Keratinocyte (primary cell): ENCODE data around the gene MYH6. TPM values are rescaled to one million over a fixed set of nuclear protein-coding genes. Genes with fewer than 3 reads are reported as not detected.

ENCODE experiments used
- DNase-seq: peaks from one replicate; pipeline ENCODE4 v3.0.0-alpha.2; 2011; ENCODE audit warnings: low read depth, missing footprints, low spot score
- FAIRE-seq: peaks from 2 replicates; lab custom pipeline; 2011; peaks lifted over from hg19 to GRCh38; lab: Jason Lieb, UNC
- H2AFZ ChIP-seq: 2 replicates; pipeline ENCODE4 v1.6.0; 2012; ENCODE audit warnings: low read length, control low read depth, inconsistent platforms; ENCODE audit not compliant: control insufficient read depth
- H3K27ac ChIP-seq: 2 replicates; pipeline ENCODE4 v1.5.1; 2011; ENCODE audit warnings: low read length; ENCODE audit not compliant: control insufficient read depth, insufficient read depth
- H3K27me3 ChIP-seq: 3 replicates; pipeline ENCODE4 v1.6.0; 2011; ENCODE audit warnings: low read length; ENCODE audit not compliant: control insufficient read depth, insufficient read depth; ENCODE audit errors: extremely low read depth
- H3K36me3 ChIP-seq, 2 experiments: 2 replicates in 1 of 2; 3 replicates in 1 of 2; pipeline ENCODE4 v1.5.1; 2011; ENCODE audit warnings: low read length in 2 of 2, mild to moderate bottlenecking in 1 of 2; ENCODE audit not compliant: control insufficient read depth in 2 of 2, insufficient read depth in 2 of 2; ENCODE audit errors: extremely low read depth in 1 of 2
- H3K4me1 ChIP-seq: 3 replicates; pipeline ENCODE4 v1.5.1; 2011; ENCODE audit warnings: low read length; ENCODE audit not compliant: control insufficient read depth, insufficient read depth; ENCODE audit errors: extremely low read depth
- H3K4me2 ChIP-seq: 3 replicates; pipeline ENCODE4 v1.6.0; 2011; ENCODE audit warnings: low read depth, low read length; ENCODE audit not compliant: control insufficient read depth, insufficient read depth; ENCODE audit errors: extremely low read depth
- H3K4me3 ChIP-seq, 3 experiments: fragments of 200-600 bp in 1 of 3; sonication (generic) in 1 of 3; 2 replicates in 2 of 3; 3 replicates in 1 of 3; pipeline ENCODE4 v1.5.1; 2011 to 2016; ENCODE audit warnings: low read length in 3 of 3, mild to moderate bottlenecking in 3 of 3, control low read depth in 2 of 3, inconsistent platforms in 1 of 3, low read depth in 1 of 3, mixed read lengths in 1 of 3, mixed run types in 1 of 3, moderate library complexity in 1 of 3; ENCODE audit not compliant: control insufficient read depth in 2 of 3, insufficient read depth in 2 of 3; ENCODE audit errors: extremely low read depth in 1 of 3
- H3K79me2 ChIP-seq: 2 replicates; pipeline ENCODE4 v1.6.0; 2012; ENCODE audit warnings: low read length; ENCODE audit not compliant: control insufficient read depth, insufficient read depth
- H3K9ac ChIP-seq: 3 replicates; pipeline ENCODE4 v1.6.0; 2011; ENCODE audit warnings: low read length; ENCODE audit not compliant: control insufficient read depth, insufficient read depth; ENCODE audit errors: extremely low read depth
- H3K9me1 ChIP-seq: 3 replicates; pipeline ENCODE4 v1.6.0; 2011; ENCODE audit warnings: low read length; ENCODE audit not compliant: control insufficient read depth, insufficient read depth; ENCODE audit errors: extremely low read depth
- H3K9me3 ChIP-seq: 2 replicates; pipeline ENCODE4 v1.5.1; 2012; ENCODE audit warnings: low read depth, low read length; ENCODE audit not compliant: control insufficient read depth
- H4K20me1 ChIP-seq: 3 replicates; pipeline ENCODE4 v1.6.0; 2011; ENCODE audit warnings: low read length; ENCODE audit not compliant: control insufficient read depth, insufficient read depth; ENCODE audit errors: extremely low read depth
- EZH2 ChIP-seq: IDR thresholded peaks from one replicate; pipeline ENCODE4 v1.6.1; 2012; ENCODE audit warnings: inconsistent platforms, mild to moderate bottlenecking, low read length, moderate library complexity
- dilution Hi-C: fragments of 300-500 bp; cut with MboI; formaldehyde crosslinking; loops from one replicate; pipeline ENCODE4 v1.7.0; 2020; ENCODE audit warnings: low sequenced_read_pairs; ENCODE audit not compliant: extremely low pct_ligation_motif_present
- polyA plus RNA-seq, 5 experiments: library from polyadenylated mRNA; depleted of rRNA in 3 of 5; stranded (reverse) in 3 of 5; stranded (forward) in 1 of 5; unstranded in 1 of 5; fragments of >200 nt; gene quantifications; 1 replicate in 1 of 5; 2 replicates in 3 of 5; 3 replicates in 1 of 5; pipeline versions ENCODE4 v1.2.1 to v1.2.3, GENCODE V29; 2011 to 2012; ENCODE audit warnings: missing spikeins in 2 of 5, low read depth in 1 of 5, low replicate concordance in 1 of 5
- TF ChIP-seq, protein P1 (sequence below), 3 experiments: IDR thresholded peaks in 1 of 3; conservative IDR thresholded peaks in 1 of 3; optimal IDR thresholded peaks in 1 of 3; 2 replicates in 2 of 3; 3 replicates in 1 of 3; pipeline versions ENCODE3 to v1.5.1; 2011; ENCODE audit warnings: low read length in 3 of 3, mild to moderate bottlenecking in 3 of 3, moderate library complexity in 2 of 3, control low read depth in 1 of 3, inconsistent platforms in 1 of 3; ENCODE audit not compliant: insufficient read depth in 2 of 3; ENCODE audit errors: extremely low read depth in 1 of 3

MYH6 gene
- polyA plus RNA-seq, 1 donor (not counting 4 experiments of a cell fraction or from before 2014, with no cell fraction given), result not detected

DNA sequence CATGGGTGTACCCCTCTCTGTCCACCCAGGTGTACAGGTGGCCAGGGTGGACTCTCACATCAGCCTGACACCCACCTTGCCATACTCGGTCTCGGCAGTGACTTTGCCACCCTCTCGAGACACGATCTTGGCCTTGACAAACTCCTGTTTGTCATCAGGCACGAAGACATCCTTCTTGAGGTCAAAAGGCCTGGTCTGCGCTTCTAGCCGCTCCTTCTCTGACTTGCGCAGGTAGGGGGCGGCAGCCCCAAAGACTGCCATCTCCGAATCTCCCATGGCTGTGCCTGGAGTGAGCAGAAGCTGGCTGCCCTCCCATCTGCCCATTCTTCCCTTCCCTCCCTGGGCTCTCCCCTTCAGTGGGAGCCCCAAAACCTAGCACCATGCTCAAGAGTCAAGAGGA, 25.4 kb upstream of the MYH6 start:
- H3K4me3 ChIP-seq, result no peak overlapping the region
- DNase-seq (no peak), FAIRE-seq (no peak)
- TF ChIP-seq, protein P1, sequence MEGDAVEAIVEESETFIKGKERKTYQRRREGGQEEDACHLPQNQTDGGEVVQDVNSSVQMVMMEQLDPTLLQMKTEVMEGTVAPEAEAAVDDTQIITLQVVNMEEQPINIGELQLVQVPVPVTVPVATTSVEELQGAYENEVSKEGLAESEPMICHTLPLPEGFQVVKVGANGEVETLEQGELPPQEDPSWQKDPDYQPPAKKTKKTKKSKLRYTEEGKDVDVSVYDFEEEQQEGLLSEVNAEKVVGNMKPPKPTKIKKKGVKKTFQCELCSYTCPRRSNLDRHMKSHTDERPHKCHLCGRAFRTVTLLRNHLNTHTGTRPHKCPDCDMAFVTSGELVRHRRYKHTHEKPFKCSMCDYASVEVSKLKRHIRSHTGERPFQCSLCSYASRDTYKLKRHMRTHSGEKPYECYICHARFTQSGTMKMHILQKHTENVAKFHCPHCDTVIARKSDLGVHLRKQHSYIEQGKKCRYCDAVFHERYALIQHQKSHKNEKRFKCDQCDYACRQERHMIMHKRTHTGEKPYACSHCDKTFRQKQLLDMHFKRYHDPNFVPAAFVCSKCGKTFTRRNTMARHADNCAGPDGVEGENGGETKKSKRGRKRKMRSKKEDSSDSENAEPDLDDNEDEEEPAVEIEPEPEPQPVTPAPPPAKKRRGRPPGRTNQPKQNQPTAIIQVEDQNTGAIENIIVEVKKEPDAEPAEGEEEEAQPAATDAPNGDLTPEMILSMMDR (optimal IDR thresholded peaks at IDR 0.05 in 1 of 3, IDR thresholded peaks at IDR 0.05 in 1 of 3, conservative IDR thresholded peaks at IDR 0.05 in 1 of 3; ENCODE audit: extremely low read depth in 1 of 3, insufficient read depth in 2 of 3, low read length in 3 of 3), result no peak
- TF ChIP-seq EZH2, result no peak
- H3K4me1 ChIP-seq, result no peaks in the 10 kb centered on the region
- dilution Hi-C loops, result no loop called here
- no peaks in the 10 kb centered on the region for H3K9me3 ChIP-seq
- no peaks in the 10 kb centered on the region for H3K79me2 ChIP-seq
- no peak overlapping the region for H3K4me2 ChIP-seq
- H3K9ac ChIP-seq, result no peak overlapping the region
- H3K27ac ChIP-seq, result no peak overlapping the region
- H3K27me3 ChIP-seq, result peaks cover 2% of the 10 kb centered on the region
- no peak overlapping the region for H2AFZ ChIP-seq
- H3K36me3 ChIP-seq, result no peaks in the 10 kb centered on the region
- H3K9me1 ChIP-seq, result no peaks in the 10 kb centered on the region
- no peaks in the 10 kb centered on the region for H4K20me1 ChIP-seq

DNA sequence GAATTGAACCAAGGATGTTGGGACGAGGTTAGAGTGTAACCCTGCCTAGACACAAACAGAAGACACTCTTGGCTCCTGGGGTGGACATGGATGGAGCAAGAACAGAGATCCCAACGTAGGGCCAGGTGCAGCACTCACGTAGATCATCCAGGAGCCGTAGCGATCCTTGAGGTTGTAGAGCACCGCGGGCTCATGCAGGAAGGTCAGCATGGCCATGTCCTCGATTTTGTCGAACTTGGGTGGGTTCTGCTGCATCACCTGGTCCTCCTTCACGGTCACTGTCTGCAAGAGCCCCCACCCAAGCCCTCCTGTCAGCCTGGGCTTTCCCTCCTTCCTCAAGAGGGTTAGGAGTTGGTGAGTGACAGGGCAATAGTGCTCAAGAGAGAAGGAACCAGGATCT, 24.9 kb upstream of the MYH6 start:
- FAIRE-seq (no peak), DNase-seq (no peak)
- Histone ChIP-seq H4K20me1 (no peaks in the 10 kb centered on the region), H3K79me2 (no peaks in the 10 kb centered on the region), H3K4me3 (no peak overlapping the region), H2AFZ (no peak overlapping the region), H3K9me3 (no peaks in the 10 kb centered on the region), H3K4me1 (no peaks in the 10 kb centered on the region), H3K9ac (no peak overlapping the region), H3K4me2 (no peak overlapping the region), H3K9me1 (no peaks in the 10 kb centered on the region), H3K27ac (no peak overlapping the region), H3K27me3 (peaks cover 2% of the 10 kb centered on the region), H3K36me3 (no peaks in the 10 kb centered on the region)
- TF ChIP-seq, protein P1 (optimal IDR thresholded peaks at IDR 0.05 in 1 of 3, IDR thresholded peaks at IDR 0.05 in 1 of 3, conservative IDR thresholded peaks at IDR 0.05 in 1 of 3; ENCODE audit: extremely low read depth in 1 of 3, insufficient read depth in 2 of 3, low read length in 3 of 3), result no peak
- no peak for TF ChIP-seq EZH2
- dilution Hi-C loops, result no loop called here
